ENCODE results near the gene KLC4.
"Not testable (repeated sequence)": the region's sequence is repeated elsewhere in the genome, so short reads cannot be mapped to it uniquely, and the experiment has no call there.

KLC4 gene

GRCh38 chr6:43070028-43070632, 10.7 kb downstream of the KLC4 start:
- peak in 1 of 2 experiments; percentile 56 for DNase-seq (ENCODE audit: low read depth in 2 of 2)

DNA sequence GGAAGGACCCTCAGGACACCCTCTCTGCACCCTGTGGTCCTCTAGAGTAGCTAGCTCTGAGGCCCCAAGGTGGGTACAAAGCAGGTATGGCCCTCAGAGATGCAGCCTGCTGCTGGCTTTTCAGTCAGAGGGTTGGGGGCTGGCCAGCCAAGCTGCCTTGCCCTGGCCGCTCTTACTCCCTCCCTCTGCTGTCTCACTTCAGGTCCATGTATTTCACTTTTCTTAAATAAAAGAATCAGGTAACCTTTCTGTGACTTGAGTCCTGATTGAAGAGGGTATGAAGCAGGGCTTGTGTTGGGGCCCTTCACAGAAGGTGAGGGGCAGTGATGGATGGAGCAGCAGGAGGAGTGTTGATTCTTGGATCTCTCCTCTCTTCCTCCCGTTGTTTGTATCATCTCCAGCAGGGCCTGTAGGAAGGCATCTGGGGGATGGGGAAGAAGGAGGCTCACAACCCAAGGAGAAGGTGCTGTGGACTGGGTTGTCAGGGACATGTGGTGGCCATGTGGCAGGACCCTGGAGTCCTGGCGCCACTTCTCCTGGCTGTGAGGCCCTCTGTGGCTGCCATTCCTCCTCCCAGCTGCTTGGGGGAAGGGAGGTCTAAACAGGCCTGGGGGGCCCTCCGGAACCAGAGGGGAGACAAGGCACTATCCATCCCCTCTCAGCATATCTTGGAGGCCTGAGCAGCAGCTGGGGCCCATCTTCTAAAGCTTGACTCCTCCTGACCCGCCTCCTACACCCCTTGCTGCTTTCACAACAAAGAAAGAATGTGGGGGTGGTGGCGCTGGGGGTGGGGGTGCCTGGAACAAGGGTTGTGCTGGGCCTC, 15.6 kb downstream of the KLC4 start:
- DNase-seq (ENCODE audit: low read depth in 2 of 2) = peak; percentile 67 to 71

DNA sequence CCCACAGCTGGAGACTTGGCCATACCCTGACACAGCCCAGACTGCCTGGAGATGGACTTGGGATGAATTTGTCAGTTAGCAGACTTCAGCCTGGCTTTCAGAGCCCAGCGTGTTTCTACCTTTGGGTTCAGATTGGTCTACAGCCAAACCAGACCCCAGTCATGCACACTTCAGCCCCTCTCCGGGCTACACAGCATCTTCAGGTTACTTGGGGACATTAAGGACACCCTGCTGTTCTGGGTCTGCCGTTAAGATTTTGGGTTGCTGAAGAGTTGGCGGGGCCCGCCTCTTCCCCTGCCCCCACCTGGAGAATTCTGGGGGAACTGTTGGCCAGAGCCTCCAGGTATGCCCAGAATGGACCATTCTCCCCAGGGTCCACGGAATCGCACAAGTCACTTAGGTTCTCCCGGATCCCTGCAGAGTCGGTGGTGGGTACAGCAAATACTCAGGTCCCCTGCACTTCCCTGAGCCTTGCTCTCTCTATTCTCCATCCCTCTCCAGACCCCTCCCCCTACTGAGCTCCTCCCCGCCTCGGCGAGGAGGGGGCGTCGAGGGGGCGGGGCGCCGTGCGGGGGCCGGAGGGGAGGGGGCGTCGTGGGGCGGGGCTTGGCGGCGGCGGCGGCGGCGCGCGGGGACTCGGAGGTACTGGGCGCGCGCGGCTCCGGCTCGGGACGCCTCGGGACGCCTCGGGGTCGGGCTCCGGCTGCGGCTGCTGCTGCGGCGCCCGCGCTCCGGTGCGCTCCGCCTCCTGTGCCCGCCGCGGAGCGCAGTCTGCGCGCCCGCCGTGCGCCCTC, 16.4 kb downstream of the KLC4 start, which contains the start of gene PTK7:
Gene PTK7 (plus strand): TSS at position 645 of the 794 bp plus-strand sequence. CDS start 175 bp downstream, outside the sequence.
- DNase-seq (ENCODE audit: low read depth in 2 of 2) = peak in 1 of 2 experiments; percentile 66

GRCh38 chr6:43076464-43077332, 17.3 kb downstream of the KLC4 start:
- no peak for DNase-seq (ENCODE audit: low read depth in 2 of 2)

GRCh38 chr6:43077333-43077809, 17.9 kb downstream of the KLC4 start:
- DNase-seq (ENCODE audit: low read depth in 2 of 2) = no peak

GRCh38 chr6:43077981-43078511, 18.6 kb downstream of the KLC4 start:
- peak; percentile 85 to 88 for DNase-seq (ENCODE audit: low read depth in 2 of 2)

- peak; percentile 84 to 85 for DNase-seq (ENCODE audit: low read depth in 2 of 2)
Measured at GRCh38 chr6:43078691-43079090, 19.3 kb downstream of the KLC4 start.

GRCh38 chr6:43081043-43081442, 21.6 kb downstream of the KLC4 start:
- no peak for DNase-seq (ENCODE audit: low read depth in 2 of 2)

DNA sequence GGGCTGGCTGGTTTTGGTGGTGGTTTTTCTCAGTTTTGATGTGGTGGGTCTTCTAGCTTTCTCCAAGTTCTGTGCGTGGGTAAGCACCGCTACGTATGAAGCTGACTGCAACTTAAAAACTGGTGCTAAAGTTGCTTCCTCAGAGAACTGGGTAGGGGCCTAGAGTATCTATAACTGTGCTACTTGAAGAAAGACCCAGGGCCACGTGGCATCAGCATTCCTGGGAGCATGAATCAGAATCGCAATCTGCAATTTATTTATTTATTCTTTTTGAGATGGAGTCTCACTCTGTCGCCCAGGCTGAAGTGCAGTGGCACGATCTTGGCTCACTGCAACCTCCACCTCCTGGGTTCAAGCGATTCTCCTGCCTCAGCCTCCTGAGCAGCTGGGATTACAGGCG, 22.5 kb downstream of the KLC4 start:
- DNase-seq (ENCODE audit: low read depth in 2 of 2) = not testable (repeated sequence)

DNA sequence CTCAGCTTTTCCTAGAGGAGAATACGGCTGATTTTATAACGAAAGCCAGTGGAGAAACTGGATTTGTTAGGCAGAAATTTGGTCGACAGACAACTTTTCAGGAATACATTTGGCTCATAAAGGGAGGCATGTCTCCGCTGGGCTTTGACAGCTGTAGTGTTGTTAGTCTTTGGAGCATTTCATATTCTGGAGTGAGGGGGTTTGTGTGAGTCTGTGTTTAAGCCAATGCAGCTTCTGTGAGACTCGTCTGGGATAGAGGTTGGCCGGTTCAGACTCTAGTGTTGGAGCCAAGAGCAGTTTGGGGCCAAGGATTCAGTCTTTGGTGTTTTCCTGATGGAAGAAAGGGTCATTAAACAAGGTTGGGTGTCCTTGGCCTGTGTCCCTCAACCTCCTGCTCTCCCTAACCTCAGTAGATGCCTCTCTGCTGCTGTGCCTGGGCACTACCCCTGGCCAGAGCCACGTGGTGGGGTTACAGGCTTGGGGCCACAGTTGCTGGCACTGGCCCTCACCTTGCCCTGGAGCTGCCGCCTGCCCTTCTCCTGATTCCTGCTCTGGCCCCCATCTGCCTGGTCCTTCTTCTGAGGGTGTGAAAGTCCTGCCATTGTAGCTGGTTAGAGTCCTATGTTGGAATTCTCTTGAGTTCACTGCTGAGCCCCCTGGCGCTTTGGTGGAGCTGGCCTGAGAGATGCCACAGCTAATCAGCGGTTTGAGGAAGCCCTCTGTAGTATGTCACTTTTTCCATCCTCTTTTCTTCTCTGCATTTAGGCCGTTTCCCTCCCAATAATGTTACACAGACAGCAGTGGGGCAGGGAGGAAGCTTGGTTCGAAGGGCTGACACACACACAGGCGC, 23.6 kb downstream of the KLC4 start:
- no peak for DNase-seq (ENCODE audit: low read depth in 2 of 2)

GRCh38 chr6:43086022-43086658, 26.7 kb downstream of the KLC4 start:
- peak in 1 of 2 experiments; percentile 10 for DNase-seq (ENCODE audit: low read depth in 2 of 2)

- DNase-seq (ENCODE audit: low read depth in 2 of 2) = no peak
Measured at GRCh38 chr6:43088654-43089056, 29.2 kb downstream of the KLC4 start.

DNA sequence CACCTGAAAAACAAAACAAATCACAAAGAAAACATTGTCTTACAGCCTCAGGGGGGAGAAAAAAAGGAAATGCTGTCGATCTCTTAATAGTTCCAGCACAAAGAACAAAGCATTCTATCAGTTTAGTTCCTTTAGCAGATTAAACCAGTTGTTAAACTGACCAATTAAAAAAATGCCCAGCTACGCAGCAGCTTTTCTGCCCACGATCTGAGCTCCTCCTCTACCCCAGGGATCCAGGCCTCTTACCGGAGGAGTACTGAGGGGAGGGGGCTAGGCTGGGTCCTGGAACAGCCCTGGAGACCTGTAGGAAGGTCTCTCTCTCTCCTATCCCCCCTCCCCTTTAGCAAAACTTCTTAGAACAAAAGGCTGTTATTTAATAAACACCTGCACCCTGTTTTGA, 30.0 kb downstream of the KLC4 start:
- no peak for DNase-seq (ENCODE audit: low read depth in 2 of 2)

GRCh38 chr6:43089874-43090558, 30.6 kb downstream of the KLC4 start:
- DNase-seq (ENCODE audit: low read depth in 2 of 2) = peak in 1 of 2 experiments; percentile 12

GRCh38 chr6:43090559-43090956, 31.1 kb downstream of the KLC4 start:
- DNase-seq (ENCODE audit: low read depth in 2 of 2) = no peak

DNA sequence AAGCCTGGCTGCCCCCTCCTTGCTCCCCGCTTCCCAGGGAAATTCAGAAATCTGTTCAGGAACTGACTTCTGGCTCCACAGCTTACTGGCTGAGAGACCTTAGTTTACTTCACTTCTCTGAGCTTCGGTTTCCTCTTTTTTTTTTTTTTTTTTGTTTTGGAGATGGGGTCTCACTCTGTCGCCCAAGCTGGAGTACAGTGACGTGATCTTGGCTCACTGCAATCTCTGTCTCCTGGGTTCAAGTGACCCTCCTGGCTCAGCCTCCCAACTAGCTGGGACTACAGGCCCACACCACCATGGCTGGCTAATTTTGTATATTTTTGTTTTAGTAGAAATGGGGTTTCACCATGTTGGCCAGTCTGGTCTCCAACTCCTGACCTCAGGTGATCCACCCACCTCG, 31.6 kb downstream of the KLC4 start:
- no peak for DNase-seq (ENCODE audit: low read depth in 2 of 2)

DNA sequence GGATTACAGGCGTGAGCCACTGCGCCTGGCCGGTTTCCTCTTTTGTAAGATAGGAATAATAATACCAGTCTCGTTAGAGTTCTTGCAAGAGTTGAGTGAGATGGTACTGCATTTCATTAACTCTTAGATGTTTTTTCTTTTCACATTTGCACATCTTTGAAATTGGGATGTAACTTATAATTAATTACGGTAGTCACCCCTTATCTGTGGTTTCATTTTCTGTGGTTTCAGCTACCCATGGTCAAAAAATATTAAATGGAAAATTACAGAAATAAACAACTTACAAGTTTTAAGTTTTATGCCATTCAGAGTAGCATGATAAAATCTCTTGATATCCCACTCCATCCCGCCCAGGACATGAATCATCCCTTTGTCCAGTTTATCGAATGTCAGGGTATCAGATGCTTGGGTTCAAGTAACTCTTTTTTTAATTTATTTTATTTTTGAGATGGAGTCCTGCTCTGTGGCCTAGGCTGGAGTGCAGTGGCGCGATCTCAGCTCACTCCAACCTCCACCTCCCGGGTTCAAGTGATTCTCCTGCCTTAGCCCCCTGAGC, 32.1 kb downstream of the KLC4 start:
- DNase-seq (ENCODE audit: low read depth in 2 of 2) = no peak

DNA sequence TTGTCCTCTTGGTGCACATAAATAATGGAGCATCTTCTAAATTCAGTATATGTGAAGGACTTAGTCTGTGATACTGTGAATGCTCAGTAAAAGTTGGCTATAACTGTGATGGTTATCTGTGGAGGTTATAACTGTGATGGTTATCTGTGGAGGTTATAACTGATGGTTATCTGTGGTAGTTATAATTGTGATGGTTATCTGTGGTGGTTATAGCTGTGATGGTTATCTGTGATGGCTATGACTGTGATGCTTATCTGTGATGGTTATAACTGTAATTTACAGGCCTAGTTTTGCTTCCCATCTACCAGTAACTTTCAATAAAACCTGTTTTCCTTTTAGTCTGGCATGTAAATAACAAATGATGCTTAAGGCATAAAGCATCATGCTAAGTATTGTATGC, 33.2 kb downstream of the KLC4 start:
- DNase-seq (ENCODE audit: low read depth in 2 of 2) = no peak

All from fibroblast of skin of left quadriceps (primary cell).